KMS-11 (cell line): ENCODE data around the gene THAP4.
"Not testable (repeated sequence)": the region's sequence is repeated elsewhere in the genome, so short reads cannot be mapped to it uniquely, and the experiment has no call there.

Experiments
- H2AFZ ChIP-seq: fragments of 200-600 bp; sonication (generic); 2 replicates; pipeline ENCODE4 v1.6.1; 2016; ENCODE audit warnings: antibody characterized with exemption, mixed run types, low read depth
- H3K27ac ChIP-seq: fragments of 200-600 bp; sonication (generic); 2 replicates; pipeline ENCODE4 v1.6.1; 2016; ENCODE audit warnings: mild to moderate bottlenecking, mixed run types
- H3K27me3 ChIP-seq: fragments of 200-600 bp; sonication (generic); 2 replicates; pipeline ENCODE4 v1.6.1; 2017; ENCODE audit warnings: mild to moderate bottlenecking, low read depth, mixed run types, moderate library complexity; ENCODE audit not compliant: insufficient read depth
- H3K36me3 ChIP-seq: fragments of 200-600 bp; sonication (generic); 2 replicates; pipeline ENCODE4 v1.6.1; 2017; ENCODE audit warnings: mild to moderate bottlenecking, mixed run types; ENCODE audit not compliant: insufficient read depth
- H3K4me1 ChIP-seq: fragments of 200-600 bp; sonication (generic); 2 replicates; pipeline ENCODE4 v1.6.1; 2016; ENCODE audit warnings: mild to moderate bottlenecking, low read depth, mixed run types; ENCODE audit not compliant: poor library complexity, severe bottlenecking
- H3K4me2 ChIP-seq: fragments of 200-600 bp; sonication (generic); 2 replicates; pipeline ENCODE4 v1.7.0; 2016; ENCODE audit warnings: mild to moderate bottlenecking, mixed run types
- H3K4me3 ChIP-seq: fragments of 200-600 bp; sonication (generic); IDR thresholded peaks from 2 replicates; pipeline ENCODE4 v1.6.1; 2017; ENCODE audit warnings: low read depth, low read length, mixed read lengths; ENCODE audit not compliant: insufficient read depth
- H3K79me2 ChIP-seq: fragments of 200-600 bp; sonication (generic); 2 replicates; pipeline ENCODE4 v1.6.1; 2016; ENCODE audit warnings: low read depth, mixed run types; ENCODE audit not compliant: insufficient read depth
- H3K9ac ChIP-seq: fragments of 200-600 bp; sonication (generic); 2 replicates; pipeline ENCODE4 v1.6.1; 2016; ENCODE audit warnings: mild to moderate bottlenecking, mixed run types
- H4K20me1 ChIP-seq: fragments of 200-600 bp; sonication (generic); 2 replicates; pipeline ENCODE4 v1.6.1; 2016; ENCODE audit warnings: mild to moderate bottlenecking, mixed run types; ENCODE audit not compliant: insufficient read depth
- TF ChIP-seq, protein P1 (sequence below): fragments of 200-600 bp; sonication (generic); conservative IDR thresholded peaks from 2 replicates; pipeline ENCODE4 v1.6.1; 2017; ENCODE audit warnings: low read depth, mild to moderate bottlenecking, antibody characterized with exemption, low read length, moderate library complexity, mixed read lengths

Gene THAP4

GRCh38 chr2:241569831-241570281 is 67.1 kb downstream of the THAP4 start:
- no peak overlapping the region for H3K4me3 ChIP-seq
- TF ChIP-seq, protein P1, sequence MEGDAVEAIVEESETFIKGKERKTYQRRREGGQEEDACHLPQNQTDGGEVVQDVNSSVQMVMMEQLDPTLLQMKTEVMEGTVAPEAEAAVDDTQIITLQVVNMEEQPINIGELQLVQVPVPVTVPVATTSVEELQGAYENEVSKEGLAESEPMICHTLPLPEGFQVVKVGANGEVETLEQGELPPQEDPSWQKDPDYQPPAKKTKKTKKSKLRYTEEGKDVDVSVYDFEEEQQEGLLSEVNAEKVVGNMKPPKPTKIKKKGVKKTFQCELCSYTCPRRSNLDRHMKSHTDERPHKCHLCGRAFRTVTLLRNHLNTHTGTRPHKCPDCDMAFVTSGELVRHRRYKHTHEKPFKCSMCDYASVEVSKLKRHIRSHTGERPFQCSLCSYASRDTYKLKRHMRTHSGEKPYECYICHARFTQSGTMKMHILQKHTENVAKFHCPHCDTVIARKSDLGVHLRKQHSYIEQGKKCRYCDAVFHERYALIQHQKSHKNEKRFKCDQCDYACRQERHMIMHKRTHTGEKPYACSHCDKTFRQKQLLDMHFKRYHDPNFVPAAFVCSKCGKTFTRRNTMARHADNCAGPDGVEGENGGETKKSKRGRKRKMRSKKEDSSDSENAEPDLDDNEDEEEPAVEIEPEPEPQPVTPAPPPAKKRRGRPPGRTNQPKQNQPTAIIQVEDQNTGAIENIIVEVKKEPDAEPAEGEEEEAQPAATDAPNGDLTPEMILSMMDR, result no peak
- no peak overlapping the region for H3K4me2 ChIP-seq
- no peaks in the 10 kb centered on the region for H3K27me3 ChIP-seq
- H3K79me2 ChIP-seq, result no peaks in the 10 kb centered on the region
- H3K36me3 ChIP-seq, result no peaks in the 10 kb centered on the region
- no peak overlapping the region for H2AFZ ChIP-seq
- H3K27ac ChIP-seq, result no peak overlapping the region
- no peaks in the 10 kb centered on the region for H4K20me1 ChIP-seq
- no peak overlapping the region for H3K9ac ChIP-seq
- H3K4me1 ChIP-seq, result no peaks in the 10 kb centered on the region

DNA sequence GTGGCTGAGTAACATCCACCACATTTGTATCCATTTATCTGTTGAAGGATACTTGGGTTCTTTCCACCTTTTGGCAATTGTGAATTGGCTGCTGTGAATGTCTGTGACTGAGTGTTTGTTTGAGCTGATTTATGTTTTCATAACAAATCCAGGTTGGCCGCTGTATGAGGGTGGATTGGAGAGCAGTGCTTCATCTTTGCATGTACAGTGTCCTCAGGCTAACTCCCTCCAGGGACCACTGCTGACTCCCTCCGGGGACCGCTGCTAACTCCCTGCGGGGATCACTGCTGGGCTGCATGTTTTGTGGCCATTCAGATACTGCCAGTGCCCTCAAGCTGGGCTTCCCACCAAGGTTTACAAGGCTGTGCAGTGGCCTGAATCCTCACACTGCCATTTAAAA is 68.2 kb downstream of the THAP4 start:
- Histone ChIP-seq H3K4me1 (no peaks in the 10 kb centered on the region), H3K4me3 (no peak overlapping the region), H2AFZ (no peak overlapping the region), H3K27ac (no peak overlapping the region), H3K9ac (no peak overlapping the region), H3K4me2 (no peak overlapping the region), H4K20me1 (no peaks in the 10 kb centered on the region), H3K27me3 (no peaks in the 10 kb centered on the region), H3K36me3 (no peaks in the 10 kb centered on the region), H3K79me2 (no peaks in the 10 kb centered on the region)
- TF ChIP-seq, protein P1, result no peak

- Histone ChIP-seq H4K20me1 (no peaks in the 10 kb centered on the region), H3K4me3 (no peak overlapping the region), H3K36me3 (no peaks in the 10 kb centered on the region), H3K27me3 (no peaks in the 10 kb centered on the region), H3K9ac (no peak overlapping the region), H2AFZ (no peak overlapping the region), H3K4me2 (no peak overlapping the region), H3K4me1 (no peaks in the 10 kb centered on the region), H3K27ac (no peak overlapping the region), H3K79me2 (no peaks in the 10 kb centered on the region)
- TF ChIP-seq, protein P1, result no peak
Measured at GRCh38 chr2:241567776-241568175, 69.2 kb downstream of the THAP4 start.

DNA sequence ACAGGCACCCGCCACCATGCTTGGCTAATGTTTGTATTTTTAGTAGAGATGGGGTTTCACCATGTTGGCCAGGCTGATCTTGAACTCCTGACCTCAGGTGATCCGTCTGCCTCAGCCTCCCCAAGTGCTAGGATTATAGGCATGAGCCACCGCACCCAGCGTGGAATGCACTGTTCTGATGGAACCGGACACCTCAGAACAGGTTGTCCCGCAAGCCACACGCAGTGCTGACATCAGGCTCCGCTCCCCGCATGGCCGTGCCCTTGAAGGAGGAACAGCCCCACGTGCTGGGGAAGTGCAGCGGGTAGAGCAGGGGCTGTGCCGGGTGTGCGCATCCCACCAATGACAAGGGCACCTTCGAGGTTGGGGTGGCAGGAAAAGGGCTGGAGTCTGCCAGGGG is 69.7 kb downstream of the THAP4 start:
- not testable (repeated sequence) for H3K4me3 ChIP-seq, H3K4me2 ChIP-seq, H3K9ac ChIP-seq, H3K4me1 ChIP-seq, H3K36me3 ChIP-seq, H4K20me1 ChIP-seq, H3K27me3 ChIP-seq, H3K79me2 ChIP-seq, H3K27ac ChIP-seq, H2AFZ ChIP-seq

- no peaks in the 10 kb centered on the region for H3K4me1 ChIP-seq
- no peaks in the 10 kb centered on the region; the same call in 1 of the 2 replicates for H3K27me3 ChIP-seq
- H2AFZ ChIP-seq, result no peak overlapping the region
- H4K20me1 ChIP-seq, result no peaks in the 10 kb centered on the region
- H3K4me3 ChIP-seq, result no peak overlapping the region
- H3K36me3 ChIP-seq, result no peaks in the 10 kb centered on the region
- TF ChIP-seq, protein P1, result no peak
- no peaks in the 10 kb centered on the region for H3K79me2 ChIP-seq
- no peak overlapping the region for H3K27ac ChIP-seq
- no peak overlapping the region for H3K9ac ChIP-seq
- H3K4me2 ChIP-seq, result no peak overlapping the region
Measured at GRCh38 chr2:241566468-241566867, 70.5 kb downstream of the THAP4 start.

GRCh38 chr2:241566021-241566420 is 70.9 kb downstream of the THAP4 start:
- not testable (repeated sequence) for H2AFZ ChIP-seq, H3K27me3 ChIP-seq, H3K27ac ChIP-seq, H3K4me1 ChIP-seq, H3K79me2 ChIP-seq, H3K9ac ChIP-seq, H3K36me3 ChIP-seq, H3K4me2 ChIP-seq, H3K4me3 ChIP-seq, H4K20me1 ChIP-seq
